Neural progenitor cell (in vitro differentiated cells): ENCODE data around the gene PEAK3. TPM values are rescaled to one million over a fixed set of nuclear protein-coding genes. Genes with fewer than 3 reads are reported as not detected.

Source experiments
- DNase-seq: peaks from one replicate; pipeline ENCODE4 v3.0.0-alpha.2; 2016; ENCODE audit warnings: low spot score
- H2AFZ ChIP-seq: fragments of 200-600 bp; sonication (generic); replicated peaks from 2 replicates; pipeline ENCODE4 v1.6.1; 2016; ENCODE audit warnings: antibody characterized with exemption
- H3F3A ChIP-seq: fragments of 200-600 bp; sonication (generic); 2 replicates; pipeline ENCODE4 v1.6.1; 2016; ENCODE audit warnings: antibody characterized with exemption, low read depth
- H3K27ac ChIP-seq: fragments of 200-600 bp; sonication (generic); 2 replicates; pipeline ENCODE4 v1.5.1; 2016; ENCODE audit warnings: mild to moderate bottlenecking
- H3K27me3 ChIP-seq: fragments of 200-600 bp; sonication (generic); 2 replicates; pipeline ENCODE4 v1.6.1; 2016; ENCODE audit warnings: mild to moderate bottlenecking, moderate library complexity
- H3K36me3 ChIP-seq: fragments of 200-600 bp; sonication (generic); 2 replicates; pipeline ENCODE4 v1.5.1; 2016
- H3K4me1 ChIP-seq: fragments of 200-600 bp; sonication (generic); 2 replicates; pipeline ENCODE4 v1.6.1; 2016; ENCODE audit warnings: mixed run types
- H3K4me2 ChIP-seq: fragments of 200-600 bp; sonication (generic); 2 replicates; pipeline ENCODE4 v1.6.1; 2016
- H3K4me3 ChIP-seq: fragments of 200-600 bp; sonication (generic); 2 replicates; pipeline ENCODE4 v1.5.1; 2016
- H3K79me2 ChIP-seq: fragments of 200-600 bp; sonication (generic); 2 replicates; pipeline ENCODE4 v1.6.1; 2016; ENCODE audit warnings: low read depth
- H3K9ac ChIP-seq: fragments of 200-600 bp; sonication (generic); 2 replicates; pipeline ENCODE4 v1.6.1; 2016
- H3K9me3 ChIP-seq: fragments of 200-600 bp; sonication (generic); 2 replicates; pipeline ENCODE4 v1.5.1; 2016; ENCODE audit warnings: low read depth
- H4K20me1 ChIP-seq: fragments of 200-600 bp; sonication (generic); 2 replicates; pipeline ENCODE4 v1.6.1; 2016; ENCODE audit warnings: low read depth
- H3K27ac Mint-ChIP-seq: 3 replicates; pipeline ENCODE4 v1.8.0; 2021; ENCODE audit warnings: mixed read lengths
- H3K27me3 Mint-ChIP-seq: 2 replicates; pipeline ENCODE4 v1.8.0; 2022; ENCODE audit warnings: low read depth, mild to moderate bottlenecking, inconsistent platforms, moderate library complexity, mixed read lengths; ENCODE audit not compliant: insufficient read depth
- H3K36me3 Mint-ChIP-seq: 3 replicates; pipeline ENCODE4 v1.8.0; 2021; ENCODE audit warnings: mixed read lengths
- H3K4me1 Mint-ChIP-seq: 3 replicates; pipeline ENCODE4 v1.8.0; 2021; ENCODE audit warnings: mixed read lengths
- H3K4me3 Mint-ChIP-seq: 3 replicates; pipeline ENCODE4 v1.8.0; 2021; ENCODE audit warnings: mild to moderate bottlenecking, moderate library complexity, mixed read lengths
- H3K9me3 Mint-ChIP-seq: 3 replicates; pipeline ENCODE4 v1.8.0; 2020; ENCODE audit warnings: mixed read lengths
- CTCF ChIP-seq: fragments of 200-600 bp; sonication (generic); IDR thresholded peaks from 2 replicates; pipeline ENCODE4 v1.5.1; 2017; ENCODE audit warnings: antibody characterized with exemption, mild to moderate bottlenecking
- EZH2 ChIP-seq: fragments of 200-600 bp; sonication (generic); IDR thresholded peaks from 2 replicates; pipeline ENCODE4 v1.6.1; 2017; ENCODE audit warnings: antibody characterized with exemption, mild to moderate bottlenecking, moderate library complexity
- EZH2phosphoT487 ChIP-seq: fragments of 200-600 bp; sonication (generic); IDR thresholded peaks from 2 replicates; pipeline ENCODE4 v1.6.1; 2017; ENCODE audit warnings: antibody characterized with exemption
- total RNA-seq: library from RNA; depleted of rRNA; stranded (reverse); fragments of >200 nt; gene quantifications from 2 replicates; pipeline ENCODE4 v1.2.3, GENCODE V29; 2015; ENCODE audit warnings: low replicate concordance

PEAK3 gene
- total RNA-seq, 1 donor from 2014 or later: not detected

DNA sequence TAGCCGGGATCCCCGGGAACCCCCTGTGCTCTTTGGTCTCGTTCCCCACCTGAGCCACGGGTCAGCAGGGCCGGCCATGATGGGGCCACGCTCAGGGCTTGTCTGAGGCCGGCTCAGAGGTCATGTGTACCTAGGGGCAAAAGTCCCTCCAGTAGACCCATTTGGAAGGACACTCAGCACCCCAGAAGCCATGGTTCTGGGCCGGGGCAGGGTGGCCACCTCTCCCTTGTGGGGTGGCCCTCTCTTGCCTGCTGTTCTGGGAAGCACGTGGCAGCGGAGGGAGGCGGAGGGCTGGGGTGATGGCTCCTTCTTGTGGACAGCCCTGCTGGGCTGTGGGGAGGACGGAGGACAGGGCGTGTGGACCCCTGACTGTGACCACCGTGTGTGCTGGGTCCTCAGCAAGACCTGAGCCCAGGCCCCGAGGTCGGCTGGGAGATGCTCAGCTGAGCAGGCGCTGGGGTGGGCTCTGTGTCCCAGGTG lies 6.4 kb upstream of the PEAK3 start:
- Histone ChIP-seq H3K9me3 (no peaks in the 10 kb centered on the region), H3K4me1 (peaks cover 15% of the 10 kb centered on the region), H3K36me3 (no peaks in the 10 kb centered on the region), H3F3A (peaks cover 23% of the 10 kb centered on the region), H3K4me3 (no peak overlapping the region), H4K20me1 (peaks cover 40% of the 10 kb centered on the region), H3K9ac (no peak overlapping the region), H3K27ac (no peak overlapping the region), H3K4me2 (no peak overlapping the region), H3K27me3 (peaks cover 100% of the 10 kb centered on the region), H2AFZ (no peak overlapping the region), H3K79me2 (no peaks in the 10 kb centered on the region)
- peaks cover 12% of the 10 kb centered on the region for H3K4me1 Mint-ChIP-seq
- no peak for TF ChIP-seq EZH2phosphoT487
- TF ChIP-seq CTCF: no peak
- TF ChIP-seq EZH2: no peak
- DNase-seq: no peak
- H3K27me3 Mint-ChIP-seq: peaks cover 48% of the 10 kb centered on the region
- H3K9me3 Mint-ChIP-seq: peaks cover 3% of the 10 kb centered on the region
- no peak overlapping the region for H3K27ac Mint-ChIP-seq
- peaks cover 7% of the 10 kb centered on the region for H3K36me3 Mint-ChIP-seq
- no peak overlapping the region for H3K4me3 Mint-ChIP-seq

DNA sequence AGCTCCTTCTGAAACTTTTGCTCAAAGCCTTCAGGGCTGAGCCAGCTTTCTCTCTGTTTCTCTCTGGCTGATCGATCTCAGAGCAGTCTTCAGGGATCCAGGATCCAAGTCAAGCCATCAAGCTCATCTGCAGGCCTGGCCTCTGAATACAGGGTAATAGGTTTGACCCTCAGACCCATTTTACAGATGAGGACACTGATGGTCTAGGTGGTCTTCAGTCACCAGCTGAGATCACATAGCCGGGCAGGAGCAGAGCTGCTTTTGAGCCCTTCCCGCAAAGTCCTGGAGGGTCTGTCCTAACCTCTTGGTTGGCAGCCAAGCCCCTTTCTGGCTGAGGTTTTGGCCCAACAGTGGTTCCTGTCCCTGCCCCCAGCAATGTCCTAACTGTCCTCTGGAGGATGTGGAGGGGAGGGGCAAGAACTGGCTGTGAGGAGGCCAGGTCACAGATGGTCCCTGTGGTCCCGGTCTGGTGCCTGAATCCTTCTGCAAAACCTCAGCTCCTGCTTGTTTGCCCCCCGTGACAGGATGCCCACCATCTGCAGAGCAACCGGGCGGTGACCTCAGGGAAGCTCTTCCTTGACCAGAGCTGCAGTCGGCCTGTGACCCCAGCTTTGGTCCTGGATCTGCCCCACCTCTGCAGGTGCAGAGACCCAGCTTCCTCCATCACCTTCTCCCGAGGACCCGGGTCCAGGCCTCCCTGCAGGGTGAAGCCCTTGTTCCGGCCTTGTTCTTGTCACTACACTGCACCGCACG lies 5.8 kb upstream of the PEAK3 start:
- Mint-ChIP-seq H3K4me1 (peaks cover 15% of the 10 kb centered on the region), H3K9me3 (peaks cover 3% of the 10 kb centered on the region), H3K4me3 (no peak overlapping the region), H3K27ac (no peak overlapping the region), H3K27me3 (peaks cover 47% of the 10 kb centered on the region), H3K36me3 (peaks cover 7% of the 10 kb centered on the region)
- Histone ChIP-seq H3K79me2 (no peaks in the 10 kb centered on the region), H3K4me1 (peaks cover 15% of the 10 kb centered on the region), H3K4me2 (no peak overlapping the region), H3K4me3 (no peak overlapping the region), H3K27ac (no peak overlapping the region), H4K20me1 (peaks cover 40% of the 10 kb centered on the region), H3K9ac (no peak overlapping the region), H3K36me3 (no peaks in the 10 kb centered on the region), H3F3A (peaks cover 27% of the 10 kb centered on the region), H2AFZ (no peak overlapping the region), H3K27me3 (peaks cover 100% of the 10 kb centered on the region), H3K9me3 (no peaks in the 10 kb centered on the region)
- no peak for TF ChIP-seq EZH2
- no peak for TF ChIP-seq CTCF
- no peak for TF ChIP-seq EZH2phosphoT487
- DNase-seq: no peak

DNA sequence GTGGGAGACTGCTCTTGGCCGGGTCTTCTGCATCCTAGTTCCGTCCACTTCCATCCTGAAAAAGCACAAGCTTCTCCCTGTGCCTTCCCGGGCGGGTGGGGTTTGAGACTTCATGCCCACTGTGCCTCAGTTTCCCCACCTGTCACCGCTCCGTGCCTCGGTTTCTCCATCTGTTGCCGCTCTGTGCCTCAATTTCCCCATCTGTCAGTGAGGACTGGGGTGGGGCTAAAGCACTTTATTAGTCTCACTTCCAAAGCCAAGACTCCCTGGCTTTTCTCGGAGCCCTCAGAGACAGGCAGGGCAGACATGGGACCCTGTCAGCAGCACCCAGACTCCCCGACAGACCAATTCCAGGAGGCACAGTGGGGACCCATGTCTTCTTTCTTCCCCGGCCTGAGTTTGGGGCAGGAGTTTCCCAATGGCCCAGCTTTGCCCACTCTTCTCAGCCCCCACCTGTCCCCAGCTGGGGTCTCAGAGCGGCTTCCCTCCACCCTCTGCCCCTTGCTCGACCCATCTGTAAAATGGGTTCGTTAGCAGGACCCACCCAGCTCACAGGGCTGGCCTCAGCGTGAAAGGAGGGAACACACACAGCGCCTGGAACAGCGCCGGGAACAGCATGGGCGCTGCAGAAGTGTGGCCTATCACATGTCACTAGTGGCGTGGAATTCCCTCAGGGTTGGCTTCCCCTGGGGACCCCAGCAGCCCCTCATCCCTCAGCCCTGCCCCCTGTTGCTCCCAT lies 4.6 kb upstream of the PEAK3 start:
- H3K4me1 Mint-ChIP-seq: peaks cover 20% of the 10 kb centered on the region
- H3K9ac ChIP-seq: no peak overlapping the region
- H2AFZ ChIP-seq: no peak overlapping the region

More for the DNA sequence above, 4.6 kb upstream of the PEAK3 start:
- H3K36me3 Mint-ChIP-seq: peaks cover 7% of the 10 kb centered on the region
- Histone ChIP-seq H3K36me3 (no peaks in the 10 kb centered on the region), H3F3A (peaks cover 22% of the 10 kb centered on the region), H3K27ac (no peak overlapping the region), H3K9me3 (no peaks in the 10 kb centered on the region), H3K4me3 (no peak overlapping the region), H3K27me3 (peaks cover 100% of the 10 kb centered on the region), H3K4me2 (no peak overlapping the region), H4K20me1 (peaks cover 36% of the 10 kb centered on the region), H3K4me1 (peaks cover 24% of the 10 kb centered on the region), H3K79me2 (no peaks in the 10 kb centered on the region)
- H3K4me3 Mint-ChIP-seq: no peak overlapping the region
- H3K27me3 Mint-ChIP-seq: peaks cover 41% of the 10 kb centered on the region
- peaks cover 3% of the 10 kb centered on the region for H3K9me3 Mint-ChIP-seq
- H3K27ac Mint-ChIP-seq: no peak overlapping the region
- DNase-seq: no peak
- TF ChIP-seq EZH2 (no peak), EZH2phosphoT487 (no peak), CTCF (no peak)
